Measurements from ENCODE around the gene CHRM4. TPM values are rescaled to one million over a fixed set of nuclear protein-coding genes. Genes with fewer than 3 reads are reported as not detected.

Gene CHRM4
- total RNA-seq, 1 donor from 2014 or later: 0.35 TPM

GRCh38 chr11:46431211-46431610, 39.6 kb upstream of the CHRM4 start:
- DNase-seq (no peak), ATAC-seq (no peak)
- intact Hi-C loops (cut with DNase I): no loop called here
- Histone ChIP-seq H3K27ac (no peak overlapping the region), H3K4me1 (no peaks in the 10 kb centered on the region), H3K36me3 (peaks cover 46% of the 10 kb centered on the region), H3K9me3 (no peaks in the 10 kb centered on the region), H3K27me3 (no peaks in the 10 kb centered on the region), H3K4me3 (no peak overlapping the region)
- no peak for TF ChIP-seq CTCF (IDR thresholded peaks at IDR 0.05)

GRCh38 chr11:46429717-46430116, 38.1 kb upstream of the CHRM4 start:
- no peaks in the 10 kb centered on the region for H3K4me1 ChIP-seq
- H3K27me3 ChIP-seq: no peaks in the 10 kb centered on the region
- intact Hi-C loops (cut with DNase I): no loop called here
- H3K4me3 ChIP-seq: no peak overlapping the region
- peaks cover 45% of the 10 kb centered on the region for H3K36me3 ChIP-seq
- no peak for TF ChIP-seq CTCF (IDR thresholded peaks at IDR 0.05)
- no peak for DNase-seq
- ATAC-seq: no peak
- no peak overlapping the region for H3K27ac ChIP-seq
- no peaks in the 10 kb centered on the region for H3K9me3 ChIP-seq

GRCh38 chr11:46427364-46427763, 35.8 kb upstream of the CHRM4 start:
- no peak overlapping the region for H3K27ac ChIP-seq
- H3K27me3 ChIP-seq: no peaks in the 10 kb centered on the region
- no peak for TF ChIP-seq CTCF (IDR thresholded peaks at IDR 0.05)
- H3K4me3 ChIP-seq: no peak overlapping the region
- DNase-seq: no peak
- no peaks in the 10 kb centered on the region for H3K9me3 ChIP-seq
- peaks cover 30% of the 10 kb centered on the region for H3K36me3 ChIP-seq
- ATAC-seq: no peak
- H3K4me1 ChIP-seq: no peaks in the 10 kb centered on the region
- intact Hi-C loops (cut with DNase I): loop anchor here (2.0 kb wide), 1 partner anchor 69 kb away; no protein-coding TSS in a partner anchor

GRCh38 chr11:46426233-46426991, 34.8 kb upstream of the CHRM4 start:
- no peak overlapping the region for H3K27ac ChIP-seq
- H3K36me3 ChIP-seq: peaks cover 32% of the 10 kb centered on the region
- H3K4me1 ChIP-seq: no peaks in the 10 kb centered on the region
- no peak for TF ChIP-seq CTCF (IDR thresholded peaks at IDR 0.05)
- intact Hi-C loops (cut with DNase I): loop anchor here (2.0 kb wide), 1 partner anchor 70 kb away; no protein-coding TSS in a partner anchor
- DNase-seq (no peak), ATAC-seq (no peak)
- H3K27me3 ChIP-seq: no peaks in the 10 kb centered on the region
- no peaks in the 10 kb centered on the region for H3K9me3 ChIP-seq
- no peak overlapping the region for H3K4me3 ChIP-seq

GRCh38 chr11:46422588-46422987, 31.0 kb upstream of the CHRM4 start:
- no peak overlapping the region for H3K27ac ChIP-seq
- H3K4me3 ChIP-seq: no peak overlapping the region
- ATAC-seq: no peak
- no peak for TF ChIP-seq CTCF (IDR thresholded peaks at IDR 0.05)
- DNase-seq: no peak
- no peaks in the 10 kb centered on the region for H3K27me3 ChIP-seq
- no peaks in the 10 kb centered on the region for H3K9me3 ChIP-seq
- H3K36me3 ChIP-seq: peaks cover 39% of the 10 kb centered on the region
- intact Hi-C loops (cut with DNase I): no loop called here
- no peaks in the 10 kb centered on the region for H3K4me1 ChIP-seq
